Hematopoietic multipotent progenitor cell treated with erythropoietin and hydrocortisone succinate and interleukin-3 and kit ligand, for 15 days (in vitro differentiated cells): ENCODE measurements around the gene ME3.
"Not testable (repeated sequence)": the region's sequence is repeated elsewhere in the genome, so short reads cannot be mapped to it uniquely, and the experiment has no call there.

Experiments
- DNase-seq: peaks from one replicate; pipeline ENCODE4 v3.0.0-alpha.2; 2015; ENCODE audit warnings: low spot score

Gene ME3

GRCh38 chr11:86427441-86427840, 245.0 kb downstream of the ME3 start:
- DNase-seq, result no peak

- not testable (repeated sequence) for DNase-seq
Observed at GRCh38 chr11:86423488-86423887, 248.9 kb downstream of the ME3 start.

- no peak for DNase-seq
Observed at GRCh38 chr11:86422371-86422770, 250.0 kb downstream of the ME3 start.

- DNase-seq, result no peak
Observed at GRCh38 chr11:86421946-86422345, 250.5 kb downstream of the ME3 start.

GRCh38 chr11:86418917-86419316, 253.5 kb downstream of the ME3 start:
- DNase-seq, result no peak

GRCh38 chr11:86418513-86418912, 253.9 kb downstream of the ME3 start:
- no peak for DNase-seq

- DNase-seq, result no peak
Observed at GRCh38 chr11:86418106-86418505, 254.3 kb downstream of the ME3 start.

GRCh38 chr11:86416951-86417350, 255.5 kb downstream of the ME3 start:
- not testable (repeated sequence) for DNase-seq

GRCh38 chr11:86416494-86416893, 255.9 kb downstream of the ME3 start:
- no peak for DNase-seq

GRCh38 chr11:86415026-86415425, 257.4 kb downstream of the ME3 start:
- no peak for DNase-seq

GRCh38 chr11:86414032-86414431, 258.4 kb downstream of the ME3 start:
- no peak for DNase-seq

GRCh38 chr11:86408845-86409244, 263.6 kb downstream of the ME3 start:
- DNase-seq, result no peak

GRCh38 chr11:86403458-86403857, 269.0 kb downstream of the ME3 start:
- DNase-seq, result no peak

GRCh38 chr11:86398106-86398505, 274.3 kb downstream of the ME3 start:
- no peak for DNase-seq

- DNase-seq, result no peak
Observed at GRCh38 chr11:86397351-86397750, 275.1 kb downstream of the ME3 start.

- no peak for DNase-seq
Observed at GRCh38 chr11:86396396-86396795, 276.0 kb downstream of the ME3 start.

GRCh38 chr11:86395061-86395551, 277.3 kb downstream of the ME3 start:
- no peak for DNase-seq
